Liver (tissue), 9 donors: ENCODE results near the gene HOXC10. TPM values are rescaled to one million over a fixed set of nuclear protein-coding genes. Genes with fewer than 3 reads are reported as not detected.
A peak's percentile ranks its signal among the peaks of the same experiment; 100 is the strongest.

Experiments used
- DNase-seq: peaks from one replicate; pipeline ENCODE4 v3.0.0-alpha.2; 2017; ENCODE audit warnings: low spot score
- H3K27ac ChIP-seq, 2 donors: one replicate each; pipeline ENCODE4 v1.7.0; 2013; ENCODE audit warnings: inconsistent platforms in 2 of 2, low read length in 2 of 2, control low read depth in 1 of 2, low read depth in 1 of 2, mild to moderate bottlenecking in 1 of 2
- H3K27me3 ChIP-seq, 4 donors: one replicate each; pipeline versions ENCODE4 v1.6.1 to v1.7.0; 2013; ENCODE audit warnings: low read length in 3 of 4, inconsistent platforms in 1 of 4, mild to moderate bottlenecking in 1 of 4, moderate library complexity in 1 of 4; ENCODE audit not compliant: control insufficient read depth in 4 of 4, insufficient read depth in 4 of 4
- H3K36me3 ChIP-seq, 4 donors: one replicate each; pipeline versions ENCODE4 v1.6.1 to v1.7.0; 2013; ENCODE audit warnings: low read length in 3 of 4, mild to moderate bottlenecking in 3 of 4, low read depth in 1 of 4, moderate library complexity in 1 of 4; ENCODE audit not compliant: control insufficient read depth in 4 of 4, insufficient read depth in 3 of 4
- H3K4me1 ChIP-seq, 4 donors: one replicate each; pipeline versions ENCODE4 v1.6.1 to v1.7.0; 2013; ENCODE audit warnings: low read length in 3 of 4, mild to moderate bottlenecking in 3 of 4, moderate library complexity in 1 of 4; ENCODE audit not compliant: control insufficient read depth in 4 of 4, insufficient read depth in 4 of 4
- H3K4me3 ChIP-seq, 3 donors: one replicate each; pipeline versions ENCODE4 v1.6.1 to v1.7.0; 2013; ENCODE audit warnings: low read length in 3 of 3, control low read depth in 1 of 3, low read depth in 1 of 3, mild to moderate bottlenecking in 1 of 3
- H3K9ac ChIP-seq, 2 donors: one replicate each; pipeline ENCODE4 v1.7.0; 2013; ENCODE audit warnings: low read length in 2 of 2, mild to moderate bottlenecking in 2 of 2, moderate library complexity in 2 of 2, control low read depth in 1 of 2, low read depth in 1 of 2
- H3K9me3 ChIP-seq, 4 donors: one replicate each; pipeline versions ENCODE4 v1.6.1 to v1.7.0; 2013; ENCODE audit warnings: low read length in 3 of 4; ENCODE audit not compliant: control insufficient read depth in 4 of 4
- EGR1 ChIP-seq, 2 donors: IDR thresholded peaks; 2 replicates each; pipeline ENCODE4 v1.6.1; 2016 to 2018; ENCODE audit warnings: antibody characterized with exemption in 2 of 2, low read depth in 2 of 2
- FOXA1 ChIP-seq: IDR thresholded peaks from 2 replicates; pipeline ENCODE4 v1.6.1; 2016; ENCODE audit warnings: antibody characterized with exemption
- GABPA ChIP-seq, 2 donors: IDR thresholded peaks in 1 of 2; conservative IDR thresholded peaks in 1 of 2; 2 replicates each; pipeline ENCODE4 v1.6.1; 2016; ENCODE audit warnings: antibody characterized with exemption in 2 of 2, mild to moderate bottlenecking in 1 of 2, moderate library complexity in 1 of 2
- HNF4A ChIP-seq, 2 donors: conservative IDR thresholded peaks; 2 replicates each; pipeline ENCODE4 v1.6.1; 2016; ENCODE audit warnings: antibody characterized with exemption in 2 of 2, mild to moderate bottlenecking in 2 of 2
- HNF4G ChIP-seq: IDR thresholded peaks from 2 replicates; pipeline ENCODE4 v1.6.1; 2016; ENCODE audit warnings: antibody characterized with exemption
- JUND ChIP-seq, 2 donors: IDR thresholded peaks; 2 replicates each; pipeline ENCODE4 v1.6.1; 2016; ENCODE audit warnings: antibody characterized with exemption in 2 of 2
- NR2F2 ChIP-seq: IDR thresholded peaks from 2 replicates; pipeline ENCODE4 v1.6.1; 2016; ENCODE audit warnings: antibody characterized with exemption
- RAD21 ChIP-seq, 2 donors: IDR thresholded peaks; 2 replicates each; pipeline ENCODE4 v1.6.1; 2016; ENCODE audit warnings: antibody characterized with exemption in 2 of 2, mild to moderate bottlenecking in 2 of 2
- RXRA ChIP-seq, 2 donors: IDR thresholded peaks; 2 replicates each; pipeline ENCODE4 v1.6.1; 2017 to 2018; ENCODE audit warnings: antibody characterized with exemption in 2 of 2, mild to moderate bottlenecking in 1 of 2
- SP1 ChIP-seq: IDR thresholded peaks from 2 replicates; pipeline ENCODE4 v1.6.1; 2018; ENCODE audit warnings: antibody characterized with exemption, mild to moderate bottlenecking
- TAF1 ChIP-seq: conservative IDR thresholded peaks from 2 replicates; pipeline ENCODE4 v1.6.1; 2016; ENCODE audit warnings: antibody characterized with exemption, mild to moderate bottlenecking
- YY1 ChIP-seq: IDR thresholded peaks from 2 replicates; pipeline ENCODE4 v1.6.1; 2016; ENCODE audit warnings: antibody characterized with exemption, mild to moderate bottlenecking
- WGBS: extraction: QIAGEN DNeasy Blood & Tissue Kit; methylation state at CpG from one replicate; pipeline ENCODE4 v1.1.7; 2013; 5-methylcytosine and 5-hydroxymethylcytosine counted together
- polyA plus RNA-seq, 2 donors: library from polyadenylated mRNA; stranded (reverse) in 1 of 2; unstranded in 1 of 2; fragments of 200-250 nt in 1 of 2; fragments of >200 nt in 1 of 2; fragmentation: Nextera tagmentation in 1 of 2; extraction: Ambion mirVana in 1 of 2; gene quantifications; one replicate each; pipeline versions ENCODE4 v1.2.1 to v1.2.3, GENCODE V29; 2013 to 2015
- total RNA-seq, 2 donors: library from RNA; depleted of rRNA; stranded (reverse); fragments of >200 nt; gene quantifications; one replicate each; pipeline ENCODE4 v1.2.3, GENCODE V29; 2014
- TF ChIP-seq, protein P1 (sequence below): IDR thresholded peaks from 2 replicates; pipeline ENCODE4 v1.6.1; 2016; ENCODE audit warnings: antibody characterized with exemption
- TF ChIP-seq, protein P2 (sequence below): IDR thresholded peaks from 2 replicates; pipeline ENCODE4 v1.6.1; 2016; ENCODE audit warnings: antibody characterized with exemption
- TF ChIP-seq, protein P3 (sequence below): IDR thresholded peaks from 2 replicates; pipeline ENCODE4 v1.6.1; 2016; ENCODE audit warnings: antibody characterized with exemption
- TF ChIP-seq, protein P4 (sequence below): fragments of 150-350 bp; IDR thresholded peaks from 2 replicates; pipeline ENCODE4 v1.5.1; 2017; ENCODE audit warnings: improper control_type of control experiment, low read depth, low read length; ENCODE audit not compliant: missing input control
- TF ChIP-seq, protein P5 (sequence below): IDR thresholded peaks from 2 replicates; pipeline ENCODE4 v1.6.1; 2016; ENCODE audit warnings: antibody characterized with exemption, mild to moderate bottlenecking
- donor health status: healthy.
- donor health status: healthy.
- donor health status: healthy.
- donor health status: healthy.
- donor health status: healthy.

Gene HOXC10
- total and polyA plus RNA-seq, 4 donors: not detected

DNA sequence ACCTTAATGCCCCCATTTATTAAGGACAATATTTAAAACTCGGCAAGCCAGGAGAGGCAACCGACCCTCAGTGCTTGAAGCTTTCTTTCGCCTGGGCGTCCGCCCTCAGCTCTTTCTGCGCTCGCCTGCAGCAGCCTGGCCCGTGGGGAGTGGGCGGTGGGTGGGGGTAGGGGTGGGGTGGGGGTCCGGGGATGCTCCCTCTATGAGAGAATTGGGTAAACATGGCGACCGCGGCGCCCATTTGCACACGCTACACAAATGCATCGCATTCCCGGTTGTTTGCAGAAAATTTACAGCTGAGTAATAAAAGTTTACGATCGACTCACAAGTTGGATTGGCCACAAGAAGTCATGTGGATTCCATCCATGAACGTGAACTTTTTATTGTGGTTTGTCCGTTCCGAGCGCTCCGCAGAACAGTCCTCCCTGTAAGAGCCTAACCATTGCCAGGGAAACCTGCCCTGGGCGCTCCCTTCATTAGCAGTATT is 31.6 kb downstream of the HOXC10 start:
- no peak for TF ChIP-seq NR2F2
- TF ChIP-seq, protein P1, sequence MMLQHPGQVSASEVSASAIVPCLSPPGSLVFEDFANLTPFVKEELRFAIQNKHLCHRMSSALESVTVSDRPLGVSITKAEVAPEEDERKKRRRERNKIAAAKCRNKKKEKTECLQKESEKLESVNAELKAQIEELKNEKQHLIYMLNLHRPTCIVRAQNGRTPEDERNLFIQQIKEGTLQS: no peak
- TF ChIP-seq, protein P2, sequence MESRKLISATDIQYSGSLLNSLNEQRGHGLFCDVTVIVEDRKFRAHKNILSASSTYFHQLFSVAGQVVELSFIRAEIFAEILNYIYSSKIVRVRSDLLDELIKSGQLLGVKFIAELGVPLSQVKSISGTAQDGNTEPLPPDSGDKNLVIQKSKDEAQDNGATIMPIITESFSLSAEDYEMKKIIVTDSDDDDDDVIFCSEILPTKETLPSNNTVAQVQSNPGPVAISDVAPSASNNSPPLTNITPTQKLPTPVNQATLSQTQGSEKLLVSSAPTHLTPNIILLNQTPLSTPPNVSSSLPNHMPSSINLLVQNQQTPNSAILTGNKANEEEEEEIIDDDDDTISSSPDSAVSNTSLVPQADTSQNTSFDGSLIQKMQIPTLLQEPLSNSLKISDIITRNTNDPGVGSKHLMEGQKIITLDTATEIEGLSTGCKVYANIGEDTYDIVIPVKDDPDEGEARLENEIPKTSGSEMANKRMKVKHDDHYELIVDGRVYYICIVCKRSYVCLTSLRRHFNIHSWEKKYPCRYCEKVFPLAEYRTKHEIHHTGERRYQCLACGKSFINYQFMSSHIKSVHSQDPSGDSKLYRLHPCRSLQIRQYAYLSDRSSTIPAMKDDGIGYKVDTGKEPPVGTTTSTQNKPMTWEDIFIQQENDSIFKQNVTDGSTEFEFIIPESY: no peak
- peaks cover 0 to 5% (median 0%) of the 10 kb centered on the region in 4 donors for H3K9me3 ChIP-seq
- DNase-seq: no peak
- WGBS: 5% methylated on average over 25 of the region's 25 CpGs
- H3K9ac ChIP-seq: no peak overlapping the region
- H3K4me3 ChIP-seq: no peak overlapping the region
- H3K27me3 ChIP-seq: peaks cover 6 to 57% (median 18%) of the 10 kb centered on the region in 4 donors
- H3K4me1 ChIP-seq: peaks cover 3 to 16% (median 11%) of the 10 kb centered on the region in 4 donors
- no peak overlapping the region for H3K27ac ChIP-seq
- no peaks in the 10 kb centered on the region for H3K36me3 ChIP-seq

DNA sequence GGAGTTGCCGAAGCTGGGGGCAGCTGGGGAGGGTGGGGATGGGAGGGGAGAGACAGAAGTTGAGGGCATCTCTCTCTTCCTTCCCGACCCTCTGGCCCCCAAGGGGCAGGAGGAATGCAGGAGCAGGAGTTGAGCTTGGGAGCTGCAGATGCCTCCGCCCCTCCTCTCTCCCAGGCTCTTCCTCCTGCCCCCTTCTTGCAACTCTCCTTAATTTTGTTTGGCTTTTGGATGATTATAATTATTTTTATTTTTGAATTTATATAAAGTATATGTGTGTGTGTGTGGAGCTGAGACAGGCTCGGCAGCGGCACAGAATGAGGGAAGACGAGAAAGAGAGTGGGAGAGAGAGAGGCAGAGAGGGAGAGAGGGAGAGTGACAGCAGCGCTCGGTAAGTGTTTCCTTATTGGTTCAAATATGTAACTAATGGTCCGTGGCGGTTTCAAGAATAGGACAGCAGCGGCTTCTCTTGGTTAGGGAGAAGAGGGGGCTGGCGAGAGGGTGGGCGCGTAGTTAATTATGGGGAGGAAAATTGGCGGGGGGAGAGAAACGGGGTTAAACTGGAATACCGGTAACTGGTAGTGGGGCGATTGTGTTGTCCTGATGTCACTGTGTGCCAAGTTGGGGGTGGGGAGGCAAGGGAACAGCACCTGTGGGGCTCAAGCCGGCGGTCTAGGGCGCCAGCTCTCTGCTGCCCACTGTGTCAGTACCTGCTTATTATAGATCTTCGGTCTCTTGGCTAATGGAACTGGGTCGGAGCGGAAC is 32.3 kb downstream of the HOXC10 start:
- WGBS: 8% methylated on average over 24 of the region's 24 CpGs
- Histone ChIP-seq H3K27me3 (peaks cover 6 to 60% (median 20%) of the 10 kb centered on the region in 4 donors), H3K36me3 (no peaks in the 10 kb centered on the region), H3K27ac (no peak overlapping the region), H3K9ac (no peak overlapping the region), H3K4me1 (peaks cover 3 to 16% (median 11%) of the 10 kb centered on the region in 4 donors), H3K9me3 (peaks cover 0 to 5% (median 0%) of the 10 kb centered on the region in 4 donors), H3K4me3 (peak overlapping the region in 2 of 3 donors; percentile 39 to 54)
- TF ChIP-seq HNF4G: no peak
- no peak for TF ChIP-seq TAF1
- no peak for TF ChIP-seq EGR1 (IDR thresholded peaks at IDR 0.05; ENCODE audit: low read depth in 2 of 2)
- no peak for TF ChIP-seq GABPA (IDR thresholded peaks at IDR 0.05 in 1 of 2, conservative IDR thresholded peaks at IDR 0.05 in 1 of 2)
- TF ChIP-seq SP1: no peak
- no peak for TF ChIP-seq YY1
- TF ChIP-seq, protein P2: no peak
- TF ChIP-seq HNF4A (conservative IDR thresholded peaks at IDR 0.05): no peak
- no peak for TF ChIP-seq RAD21 (IDR thresholded peaks at IDR 0.05)
- TF ChIP-seq RXRA (IDR thresholded peaks at IDR 0.05): no peak
- TF ChIP-seq, protein P3, sequence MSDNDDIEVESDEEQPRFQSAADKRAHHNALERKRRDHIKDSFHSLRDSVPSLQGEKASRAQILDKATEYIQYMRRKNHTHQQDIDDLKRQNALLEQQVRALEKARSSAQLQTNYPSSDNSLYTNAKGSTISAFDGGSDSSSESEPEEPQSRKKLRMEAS: no peak
- no peak for TF ChIP-seq FOXA1
- no peak for TF ChIP-seq NR2F2
- TF ChIP-seq, protein P1: no peak
- TF ChIP-seq JUND (IDR thresholded peaks at IDR 0.05): no peak
- TF ChIP-seq, protein P4, sequence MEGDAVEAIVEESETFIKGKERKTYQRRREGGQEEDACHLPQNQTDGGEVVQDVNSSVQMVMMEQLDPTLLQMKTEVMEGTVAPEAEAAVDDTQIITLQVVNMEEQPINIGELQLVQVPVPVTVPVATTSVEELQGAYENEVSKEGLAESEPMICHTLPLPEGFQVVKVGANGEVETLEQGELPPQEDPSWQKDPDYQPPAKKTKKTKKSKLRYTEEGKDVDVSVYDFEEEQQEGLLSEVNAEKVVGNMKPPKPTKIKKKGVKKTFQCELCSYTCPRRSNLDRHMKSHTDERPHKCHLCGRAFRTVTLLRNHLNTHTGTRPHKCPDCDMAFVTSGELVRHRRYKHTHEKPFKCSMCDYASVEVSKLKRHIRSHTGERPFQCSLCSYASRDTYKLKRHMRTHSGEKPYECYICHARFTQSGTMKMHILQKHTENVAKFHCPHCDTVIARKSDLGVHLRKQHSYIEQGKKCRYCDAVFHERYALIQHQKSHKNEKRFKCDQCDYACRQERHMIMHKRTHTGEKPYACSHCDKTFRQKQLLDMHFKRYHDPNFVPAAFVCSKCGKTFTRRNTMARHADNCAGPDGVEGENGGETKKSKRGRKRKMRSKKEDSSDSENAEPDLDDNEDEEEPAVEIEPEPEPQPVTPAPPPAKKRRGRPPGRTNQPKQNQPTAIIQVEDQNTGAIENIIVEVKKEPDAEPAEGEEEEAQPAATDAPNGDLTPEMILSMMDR: no peak
- TF ChIP-seq, protein P5, sequence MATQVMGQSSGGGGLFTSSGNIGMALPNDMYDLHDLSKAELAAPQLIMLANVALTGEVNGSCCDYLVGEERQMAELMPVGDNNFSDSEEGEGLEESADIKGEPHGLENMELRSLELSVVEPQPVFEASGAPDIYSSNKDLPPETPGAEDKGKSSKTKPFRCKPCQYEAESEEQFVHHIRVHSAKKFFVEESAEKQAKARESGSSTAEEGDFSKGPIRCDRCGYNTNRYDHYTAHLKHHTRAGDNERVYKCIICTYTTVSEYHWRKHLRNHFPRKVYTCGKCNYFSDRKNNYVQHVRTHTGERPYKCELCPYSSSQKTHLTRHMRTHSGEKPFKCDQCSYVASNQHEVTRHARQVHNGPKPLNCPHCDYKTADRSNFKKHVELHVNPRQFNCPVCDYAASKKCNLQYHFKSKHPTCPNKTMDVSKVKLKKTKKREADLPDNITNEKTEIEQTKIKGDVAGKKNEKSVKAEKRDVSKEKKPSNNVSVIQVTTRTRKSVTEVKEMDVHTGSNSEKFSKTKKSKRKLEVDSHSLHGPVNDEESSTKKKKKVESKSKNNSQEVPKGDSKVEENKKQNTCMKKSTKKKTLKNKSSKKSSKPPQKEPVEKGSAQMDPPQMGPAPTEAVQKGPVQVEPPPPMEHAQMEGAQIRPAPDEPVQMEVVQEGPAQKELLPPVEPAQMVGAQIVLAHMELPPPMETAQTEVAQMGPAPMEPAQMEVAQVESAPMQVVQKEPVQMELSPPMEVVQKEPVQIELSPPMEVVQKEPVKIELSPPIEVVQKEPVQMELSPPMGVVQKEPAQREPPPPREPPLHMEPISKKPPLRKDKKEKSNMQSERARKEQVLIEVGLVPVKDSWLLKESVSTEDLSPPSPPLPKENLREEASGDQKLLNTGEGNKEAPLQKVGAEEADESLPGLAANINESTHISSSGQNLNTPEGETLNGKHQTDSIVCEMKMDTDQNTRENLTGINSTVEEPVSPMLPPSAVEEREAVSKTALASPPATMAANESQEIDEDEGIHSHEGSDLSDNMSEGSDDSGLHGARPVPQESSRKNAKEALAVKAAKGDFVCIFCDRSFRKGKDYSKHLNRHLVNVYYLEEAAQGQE: no peak
- DNase-seq: no peak
